C4-2B (cell line): Measurements from ENCODE around the gene CC2D1B.
"Not testable (repeated sequence)": the region's sequence is repeated elsewhere in the genome, so short reads cannot be mapped to it uniquely, and the experiment has no call there.

ENCODE experiments used
- H3K27ac ChIP-seq: fragments of 450-650 bp; 2 replicates; pipeline ENCODE4 v1.5.1; 2017
- ZFX ChIP-seq: fragments of 450-650 bp; IDR thresholded peaks from 2 replicates; pipeline ENCODE4 v1.6.1; 2017
- TF ChIP-seq, protein P1 (sequence below): fragments of 450-650 bp; conservative IDR thresholded peaks from 2 replicates; pipeline ENCODE4 v1.5.1; 2017; ENCODE audit warnings: mild to moderate bottlenecking

The CC2D1B gene

DNA sequence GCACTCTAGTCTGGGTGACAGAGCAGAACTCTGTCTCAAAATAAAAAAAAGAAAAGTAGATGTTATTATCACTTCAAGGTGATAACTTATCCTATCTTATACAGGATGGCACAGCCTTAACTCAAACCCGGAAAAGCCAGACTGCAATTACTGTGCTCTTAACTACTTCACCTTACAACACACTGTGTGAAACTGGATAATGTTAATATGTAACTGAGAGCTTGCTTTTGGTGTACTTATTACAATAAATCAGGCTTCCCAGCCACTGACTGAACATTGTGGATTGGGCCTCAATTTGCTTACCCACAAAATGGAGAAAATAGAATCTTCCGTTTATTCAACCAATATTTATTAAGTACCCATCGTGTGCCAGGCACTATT lies 36.8 kb upstream of the CC2D1B start:
- 0 out of 2 replicates have a peak overlapping the region, but pooled peaks have one; percentile 12 for H3K27ac ChIP-seq
- TF ChIP-seq, protein P1, sequence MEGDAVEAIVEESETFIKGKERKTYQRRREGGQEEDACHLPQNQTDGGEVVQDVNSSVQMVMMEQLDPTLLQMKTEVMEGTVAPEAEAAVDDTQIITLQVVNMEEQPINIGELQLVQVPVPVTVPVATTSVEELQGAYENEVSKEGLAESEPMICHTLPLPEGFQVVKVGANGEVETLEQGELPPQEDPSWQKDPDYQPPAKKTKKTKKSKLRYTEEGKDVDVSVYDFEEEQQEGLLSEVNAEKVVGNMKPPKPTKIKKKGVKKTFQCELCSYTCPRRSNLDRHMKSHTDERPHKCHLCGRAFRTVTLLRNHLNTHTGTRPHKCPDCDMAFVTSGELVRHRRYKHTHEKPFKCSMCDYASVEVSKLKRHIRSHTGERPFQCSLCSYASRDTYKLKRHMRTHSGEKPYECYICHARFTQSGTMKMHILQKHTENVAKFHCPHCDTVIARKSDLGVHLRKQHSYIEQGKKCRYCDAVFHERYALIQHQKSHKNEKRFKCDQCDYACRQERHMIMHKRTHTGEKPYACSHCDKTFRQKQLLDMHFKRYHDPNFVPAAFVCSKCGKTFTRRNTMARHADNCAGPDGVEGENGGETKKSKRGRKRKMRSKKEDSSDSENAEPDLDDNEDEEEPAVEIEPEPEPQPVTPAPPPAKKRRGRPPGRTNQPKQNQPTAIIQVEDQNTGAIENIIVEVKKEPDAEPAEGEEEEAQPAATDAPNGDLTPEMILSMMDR, result no peak
- TF ChIP-seq ZFX, result no peak

- TF ChIP-seq ZFX, result no peak
- TF ChIP-seq, protein P1, result no peak
- H3K27ac ChIP-seq, result no peak overlapping the region
Observed at GRCh38 chr1:52400131-52400530, 34.1 kb upstream of the CC2D1B start.

GRCh38 chr1:52399629-52400028 lies 33.6 kb upstream of the CC2D1B start:
- no peak for TF ChIP-seq ZFX
- no peak overlapping the region for H3K27ac ChIP-seq

DNA sequence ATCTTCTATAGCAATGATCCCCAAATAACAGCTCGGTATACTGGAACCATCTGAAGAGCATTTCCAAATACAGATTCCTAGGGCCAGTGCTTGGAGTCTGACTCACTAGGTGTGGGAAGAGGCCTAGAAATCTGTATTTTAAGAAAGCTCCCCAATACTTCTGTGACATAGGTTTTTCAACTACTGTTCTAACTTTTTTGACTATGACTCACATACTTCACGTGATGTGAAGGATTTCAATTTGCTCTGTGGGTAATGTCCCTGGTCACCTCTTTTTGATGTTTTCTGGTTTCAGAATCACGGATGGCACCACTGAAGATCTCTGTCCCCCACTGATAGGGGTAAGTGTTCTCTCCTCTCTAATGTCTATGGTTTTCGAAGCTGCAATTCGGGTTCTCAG lies 27.2 kb upstream of the CC2D1B start:
- H3K27ac ChIP-seq, result no peak overlapping the region
- TF ChIP-seq, protein P1, result no peak
- no peak for TF ChIP-seq ZFX

- TF ChIP-seq, protein P1, result no peak
- TF ChIP-seq ZFX, result no peak
Observed at GRCh38 chr1:52386458-52386857, 20.5 kb upstream of the CC2D1B start.

DNA sequence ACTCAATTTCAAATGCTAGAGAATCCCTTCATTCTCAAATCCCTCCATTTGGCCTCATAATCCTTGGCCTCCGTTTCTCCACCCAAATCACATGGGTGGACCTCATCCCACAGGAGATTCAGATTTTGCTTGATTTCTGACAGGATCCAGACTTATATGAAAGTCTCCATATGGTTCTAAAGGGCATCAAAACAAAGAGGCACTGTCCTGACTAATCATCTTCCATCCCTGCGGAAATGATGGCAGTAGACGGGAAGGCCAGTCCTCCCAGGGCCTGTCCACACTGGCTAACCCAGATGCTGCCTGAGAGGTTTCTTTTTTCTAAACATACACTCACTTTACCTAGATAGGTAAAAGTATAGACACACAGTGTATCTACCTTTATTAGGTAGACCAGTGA lies 19.4 kb upstream of the CC2D1B start:
- TF ChIP-seq, protein P1, result no peak
- no peak for TF ChIP-seq ZFX
- H3K27ac ChIP-seq, result no peak overlapping the region

More at GRCh38 chr1:52386458-52386857, 20.5 kb upstream of the CC2D1B start:
- H3K27ac ChIP-seq, result no peak overlapping the region

GRCh38 chr1:52369851-52370250 lies 3.8 kb upstream of the CC2D1B start:
- H3K27ac ChIP-seq, result not testable (repeated sequence)

- peak; percentile 17; the same call in 1 of the 2 replicates for TF ChIP-seq ZFX
- TF ChIP-seq, protein P1, result peak; percentile 50
- peak overlapping the region; percentile 64 for H3K27ac ChIP-seq
Observed at GRCh38 chr1:52368383-52369172, 2.6 kb upstream of the CC2D1B start.
